ENCODE data around the gene CCR1. TPM values are rescaled to one million over a fixed set of nuclear protein-coding genes. Genes with fewer than 3 reads are reported as not detected.

CCR1 gene
- total RNA-seq, 6 experiments from 2014 or later: not detected

DNA sequence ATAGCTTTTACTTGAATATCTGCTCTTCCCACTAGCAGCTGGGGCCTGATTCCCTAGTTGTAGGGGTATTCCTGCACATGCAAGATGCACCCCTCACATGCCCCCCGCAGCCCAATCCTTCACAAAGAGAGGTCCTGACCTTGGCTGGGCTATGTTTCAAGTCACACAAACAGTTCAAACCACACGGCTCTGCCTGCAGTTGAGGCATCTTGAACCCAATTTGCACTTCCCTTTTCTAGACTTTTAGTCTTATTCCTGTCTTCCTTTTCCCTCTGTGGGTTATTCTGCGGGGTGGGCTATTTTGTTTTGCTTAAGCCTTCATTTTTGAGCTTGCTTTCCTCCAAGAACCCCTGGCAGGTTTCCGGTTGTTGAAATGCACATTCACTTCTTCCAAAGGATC lies 13.3 kb upstream of the CCR1 start:
- DNase-seq: no peak
- Mint-ChIP-seq H3K4me3 (no peak overlapping the region), H3K27ac (no peak overlapping the region), H3K27me3 (ENCODE audit: insufficient read depth) (peaks cover 18% of the 10 kb centered on the region), H3K36me3 (ENCODE audit: low read depth) (no peaks in the 10 kb centered on the region), H3K4me1 (ENCODE audit: low read depth) (no peaks in the 10 kb centered on the region), H3K9me3 (no peaks in the 10 kb centered on the region; the same call in 1 of the 2 replicates)
- TF ChIP-seq, protein P1, sequence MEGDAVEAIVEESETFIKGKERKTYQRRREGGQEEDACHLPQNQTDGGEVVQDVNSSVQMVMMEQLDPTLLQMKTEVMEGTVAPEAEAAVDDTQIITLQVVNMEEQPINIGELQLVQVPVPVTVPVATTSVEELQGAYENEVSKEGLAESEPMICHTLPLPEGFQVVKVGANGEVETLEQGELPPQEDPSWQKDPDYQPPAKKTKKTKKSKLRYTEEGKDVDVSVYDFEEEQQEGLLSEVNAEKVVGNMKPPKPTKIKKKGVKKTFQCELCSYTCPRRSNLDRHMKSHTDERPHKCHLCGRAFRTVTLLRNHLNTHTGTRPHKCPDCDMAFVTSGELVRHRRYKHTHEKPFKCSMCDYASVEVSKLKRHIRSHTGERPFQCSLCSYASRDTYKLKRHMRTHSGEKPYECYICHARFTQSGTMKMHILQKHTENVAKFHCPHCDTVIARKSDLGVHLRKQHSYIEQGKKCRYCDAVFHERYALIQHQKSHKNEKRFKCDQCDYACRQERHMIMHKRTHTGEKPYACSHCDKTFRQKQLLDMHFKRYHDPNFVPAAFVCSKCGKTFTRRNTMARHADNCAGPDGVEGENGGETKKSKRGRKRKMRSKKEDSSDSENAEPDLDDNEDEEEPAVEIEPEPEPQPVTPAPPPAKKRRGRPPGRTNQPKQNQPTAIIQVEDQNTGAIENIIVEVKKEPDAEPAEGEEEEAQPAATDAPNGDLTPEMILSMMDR (IDR thresholded peaks at IDR 0.05): no peak

DNA sequence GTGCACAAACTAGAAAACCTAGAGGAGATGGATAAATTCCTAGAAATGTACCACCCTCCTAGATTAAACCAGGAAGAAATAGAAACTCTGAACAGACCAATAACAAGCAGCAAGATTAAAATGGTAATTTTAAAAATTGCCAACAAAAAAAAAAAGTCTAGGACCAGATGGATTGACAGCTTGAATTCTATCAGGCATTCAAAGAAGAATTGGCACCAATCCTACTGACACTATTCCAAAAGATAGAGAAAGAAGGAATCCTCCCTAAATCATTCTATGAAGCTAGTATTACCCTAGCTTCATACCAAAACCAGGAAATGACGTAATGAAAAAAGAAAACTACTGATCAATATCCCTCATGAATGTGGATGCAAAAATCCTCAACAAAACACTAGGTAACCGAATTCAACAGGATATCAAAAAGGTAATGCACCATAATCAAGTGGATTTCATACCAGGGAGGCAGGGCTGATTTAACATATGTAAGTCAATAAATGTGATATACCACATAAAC lies 10.1 kb upstream of the CCR1 start:
- Mint-ChIP-seq H3K9me3 (no peaks in the 10 kb centered on the region; the same call in 1 of the 2 replicates), H3K4me3 (no peak overlapping the region), H3K36me3 (ENCODE audit: low read depth) (no peaks in the 10 kb centered on the region), H3K27ac (no peak overlapping the region), H3K27me3 (ENCODE audit: insufficient read depth) (peaks cover 18% of the 10 kb centered on the region), H3K4me1 (ENCODE audit: low read depth) (peaks cover 6% of the 10 kb centered on the region; the same call in 1 of the 2 replicates)
- TF ChIP-seq, protein P1 (IDR thresholded peaks at IDR 0.05): no peak
- DNase-seq: no peak

DNA sequence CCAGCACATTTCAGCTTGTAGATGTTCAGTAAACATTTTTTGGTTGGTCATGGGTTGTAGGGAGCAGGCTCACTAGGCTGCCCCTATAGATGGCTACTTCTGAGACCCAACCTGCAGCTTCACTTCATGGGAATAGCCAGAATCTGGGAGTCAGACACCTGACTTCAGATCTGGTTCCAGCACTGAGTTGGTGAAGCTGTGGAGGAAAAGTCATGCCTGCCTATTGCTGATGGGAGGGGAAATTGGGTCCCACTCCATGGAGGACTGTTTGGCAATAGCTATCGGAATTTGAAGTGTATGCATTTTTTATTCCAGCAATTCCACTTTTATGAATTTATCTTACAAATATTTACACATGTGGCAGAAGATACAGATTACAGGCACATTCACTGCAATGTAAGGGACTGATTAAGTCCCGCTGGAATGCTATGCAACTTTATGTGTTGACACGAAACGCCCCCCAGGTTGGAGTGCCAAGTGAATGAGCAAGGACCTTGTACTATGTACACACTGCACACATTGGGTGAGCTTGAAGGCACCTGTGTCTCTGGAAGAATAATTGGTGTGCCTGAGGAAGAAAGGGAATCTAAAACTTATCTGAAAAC lies 7.8 kb upstream of the CCR1 start:
- Mint-ChIP-seq H3K36me3 (ENCODE audit: low read depth) (no peaks in the 10 kb centered on the region), H3K27me3 (ENCODE audit: insufficient read depth) (peaks cover 6% of the 10 kb centered on the region; the same call in 1 of the 2 replicates), H3K9me3 (no peaks in the 10 kb centered on the region; the same call in 1 of the 2 replicates), H3K27ac (no peak overlapping the region), H3K4me1 (ENCODE audit: low read depth) (peaks cover 6% of the 10 kb centered on the region; the same call in 1 of the 2 replicates), H3K4me3 (no peak overlapping the region)
- peak; percentile 9 for DNase-seq
- TF ChIP-seq, protein P1 (IDR thresholded peaks at IDR 0.05): no peak

DNA sequence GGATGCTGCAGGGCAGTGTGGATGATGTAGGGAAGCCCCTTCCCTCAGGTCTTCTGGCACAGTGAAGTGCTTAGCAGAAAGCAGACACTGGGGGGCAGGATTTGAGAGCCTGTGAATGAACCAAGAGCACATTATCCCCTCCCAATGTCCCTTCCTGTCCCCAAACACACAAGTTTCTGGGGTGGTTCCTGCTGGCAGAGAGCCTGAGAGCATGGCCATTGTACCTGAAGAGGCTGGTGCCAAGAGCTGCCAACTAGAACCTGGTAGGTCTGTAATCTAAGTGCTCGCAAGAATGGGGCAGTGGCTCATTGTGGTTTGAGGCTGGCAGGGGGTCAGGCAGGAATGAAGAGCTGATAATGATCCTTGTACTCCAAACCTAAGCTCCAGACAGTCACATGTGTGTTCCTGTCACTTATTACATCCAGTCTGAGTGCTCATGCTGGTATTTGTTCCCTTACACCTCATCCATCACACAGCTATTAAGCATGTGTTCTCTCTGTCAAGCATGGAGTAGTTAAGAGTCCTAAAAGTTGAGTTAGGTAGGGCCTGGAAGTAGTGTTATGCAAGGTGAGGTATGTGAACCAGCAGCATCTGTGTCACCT lies 6.7 kb upstream of the CCR1 start:
- Mint-ChIP-seq H3K36me3 (ENCODE audit: low read depth) (no peaks in the 10 kb centered on the region), H3K4me1 (ENCODE audit: low read depth) (peaks cover 10% of the 10 kb centered on the region; the same call in 1 of the 2 replicates), H3K27me3 (ENCODE audit: insufficient read depth) (peaks cover 10% of the 10 kb centered on the region), H3K27ac (no peak overlapping the region), H3K4me3 (no peak overlapping the region), H3K9me3 (no peaks in the 10 kb centered on the region; the same call in 1 of the 2 replicates)
- no peak for DNase-seq
- TF ChIP-seq, protein P1 (IDR thresholded peaks at IDR 0.05): peak; percentile 62

DNA sequence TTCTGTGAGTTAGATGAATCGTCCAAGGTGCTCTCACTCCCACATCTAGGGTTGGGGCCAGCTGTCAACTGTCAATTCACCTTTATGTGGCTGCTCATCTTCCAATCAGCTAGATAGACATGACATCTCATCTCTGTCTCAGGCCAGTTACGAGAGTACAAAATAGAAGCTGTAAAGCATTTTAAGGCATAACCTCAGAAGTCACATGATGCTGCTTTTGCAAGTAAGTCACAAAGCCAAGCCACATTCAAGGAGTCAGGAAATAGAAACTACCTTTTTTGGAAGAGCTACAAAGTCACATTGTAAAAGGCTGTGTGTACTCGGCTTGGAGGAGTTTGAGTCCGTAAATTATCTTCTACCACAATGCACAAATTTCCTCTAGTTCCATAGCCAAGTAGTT lies 5.1 kb upstream of the CCR1 start:
- no peaks in the 10 kb centered on the region for H3K9me3 Mint-ChIP-seq

More for the DNA sequence above, 5.1 kb upstream of the CCR1 start:
- TF ChIP-seq, protein P1 (IDR thresholded peaks at IDR 0.05): no peak
- Mint-ChIP-seq H3K27ac (no peak overlapping the region), H3K27me3 (ENCODE audit: insufficient read depth) (peaks cover 8% of the 10 kb centered on the region), H3K4me1 (ENCODE audit: low read depth) (peaks cover 26% of the 10 kb centered on the region; the same call in 1 of the 2 replicates), H3K36me3 (ENCODE audit: low read depth) (no peaks in the 10 kb centered on the region), H3K4me3 (no peak overlapping the region)
- no peak for DNase-seq

All from HFFc6 (cell line).